Upper lobe of left lung (tissue), 6 donors: ENCODE measurements around the gene BBS9. TPM values are rescaled to one million over a fixed set of nuclear protein-coding genes. Genes with fewer than 3 reads are reported as not detected.

ENCODE experiments used
- ATAC-seq, 2 donors: fragments of 200-7000 bp; cut with Tn5 transposase; one replicate each; pipeline ENCODE4 v1.9.1; 2022; ENCODE audit warnings: mild to moderate bottlenecking in 2 of 2, moderate library complexity in 2 of 2; ENCODE audit not compliant: low FRiP score in 2 of 2
- DNase-seq, 2 donors: peaks; one replicate each; pipeline ENCODE4 v3.0.0-alpha.2; 2019 to 2020
- H3K27ac ChIP-seq, 4 donors: fragments of 200-600 bp; sonication (generic); one replicate each; pipeline ENCODE4 v1.5.1; 2016 to 2019
- H3K27me3 ChIP-seq, 4 donors: fragments of 200-600 bp; sonication (generic); one replicate each; pipeline ENCODE4 v1.5.1; 2017 to 2019
- H3K36me3 ChIP-seq, 4 donors: fragments of 200-600 bp; sonication (generic); one replicate each; pipeline ENCODE4 v1.5.1; 2016 to 2019
- H3K4me1 ChIP-seq, 4 donors: fragments of 200-600 bp; sonication (generic); one replicate each; pipeline ENCODE4 v1.5.1; 2018 to 2019
- H3K4me3 ChIP-seq, 4 donors: fragments of 200-600 bp; sonication (generic); one replicate each; pipeline ENCODE4 v1.5.1; 2017 to 2019; ENCODE audit warnings: mild to moderate bottlenecking in 2 of 4, moderate library complexity in 1 of 4
- H3K9me3 ChIP-seq, 4 donors: fragments of 200-600 bp; sonication (generic); one replicate each; pipeline ENCODE4 v1.5.1; 2018 to 2019
- CTCF ChIP-seq, 6 experiments: fragments of 450-650 bp in 4 of 6; fragments of 200-600 bp in 2 of 6; sonication (generic) in 2 of 6; IDR thresholded peaks; one replicate each; pipeline ENCODE4 v1.5.1; 2016 to 2019; ENCODE audit warnings: antibody characterized with exemption in 6 of 6
- EP300 ChIP-seq, 4 donors: sonication (generic); formaldehyde crosslinking; IDR thresholded peaks; one replicate each; pipeline ENCODE4 v1.5.1; 2017; ENCODE audit warnings: antibody characterized with exemption in 4 of 4, control low read depth in 2 of 4
- POLR2A ChIP-seq, 4 donors: fragments of 450-650 bp; IDR thresholded peaks; one replicate each; pipeline ENCODE4 v1.5.1; 2016 to 2017; ENCODE audit warnings: antibody characterized with exemption in 4 of 4, mild to moderate bottlenecking in 2 of 4
- POLR2AphosphoS5 ChIP-seq, 2 donors: sonication (generic); formaldehyde crosslinking; IDR thresholded peaks; one replicate each; pipeline ENCODE4 v1.5.1; 2017; ENCODE audit warnings: antibody characterized with exemption in 2 of 2
- WGBS, 2 donors: methylation state at CpG; one replicate each; pipeline ENCODE4 v1.1.5; 2017 to 2018; 5-methylcytosine and 5-hydroxymethylcytosine counted together
- total RNA-seq, 6 donors: library from RNA; depleted of rRNA in 4 of 6; stranded (reverse); fragments of >200 nt in 4 of 6; gene quantifications; one replicate each; pipeline versions ENCODE4 v1.1.0 to v1.2.1, GENCODE V29; 2016 to 2021
- donor health status: DM: no; HTN: no; CAD: no; lungs with moderate emphysema.
- donor health status: DM: no; HTN: yes; CAD: no; lungs with severe emphysema.

BBS9 gene
- total RNA-seq, 6 donors from 2014 or later = 14.5 to 72.3 (median 20.6) TPM

DNA sequence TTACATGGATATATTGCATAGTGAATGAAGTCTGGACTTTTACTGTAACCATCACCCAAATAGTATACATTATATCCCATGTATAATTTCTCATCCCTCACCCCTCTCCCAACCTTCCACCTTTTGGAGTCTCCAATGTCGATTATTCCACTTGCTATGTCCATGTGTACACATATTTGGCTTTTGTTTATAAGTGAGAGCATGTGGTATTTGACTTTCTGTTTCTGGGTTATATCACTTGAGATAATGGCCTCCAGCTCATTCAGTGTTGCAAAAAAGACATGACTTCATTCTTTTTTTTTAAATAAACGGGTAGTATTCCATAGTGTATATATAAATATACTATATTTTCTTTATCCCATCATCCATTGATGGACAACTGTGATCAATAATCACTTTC is 487.4 kb downstream of the BBS9 start:
- ATAC-seq (no peak), DNase-seq (no peak)
- TF ChIP-seq CTCF (IDR thresholded peaks at IDR 0.05) (no peak), POLR2AphosphoS5 (IDR thresholded peaks at IDR 0.05) (no peak), POLR2A (IDR thresholded peaks at IDR 0.05) (no peak), EP300 (IDR thresholded peaks at IDR 0.05) (no peak)
- Histone ChIP-seq H3K36me3 (no peaks in the 10 kb centered on the region), H3K9me3 (no peaks in the 10 kb centered on the region), H3K27me3 (no peaks in the 10 kb centered on the region), H3K4me3 (no peak overlapping the region), H3K27ac (no peak overlapping the region), H3K4me1 (no peaks in the 10 kb centered on the region)
- WGBS, 2 donors = 82 to 84% methylated on average over 2 of the region's 2 CpGs

- Histone ChIP-seq H3K27me3 (no peaks in the 10 kb centered on the region), H3K4me3 (no peak overlapping the region), H3K9me3 (no peaks in the 10 kb centered on the region), H3K27ac (no peak overlapping the region), H3K4me1 (no peaks in the 10 kb centered on the region), H3K36me3 (no peaks in the 10 kb centered on the region)
- no peak for ATAC-seq
- no peak for DNase-seq
- WGBS, 2 donors = 92 to 96% methylated on average over 2 of the region's 2 CpGs
- no peak for TF ChIP-seq POLR2A (IDR thresholded peaks at IDR 0.05)
- no peak for TF ChIP-seq POLR2AphosphoS5 (IDR thresholded peaks at IDR 0.05)
Measured at GRCh38 chr7:33619264-33619663, 489.9 kb downstream of the BBS9 start.

GRCh38 chr7:33623267-33623666 is 493.9 kb downstream of the BBS9 start:
- WGBS, 2 donors = 61 to 68% methylated on average over 1 of the region's 1 CpG
- DNase-seq (no peak), ATAC-seq (no peak)
- no peaks in the 10 kb centered on the region for H3K4me1 ChIP-seq
- no peak overlapping the region for H3K27ac ChIP-seq
- H3K36me3 ChIP-seq = no peaks in the 10 kb centered on the region
- H3K27me3 ChIP-seq = no peaks in the 10 kb centered on the region
- H3K9me3 ChIP-seq = peaks cover 0 to 7% (median 0%) of the 10 kb centered on the region in 4 donors
- TF ChIP-seq POLR2A (IDR thresholded peaks at IDR 0.05) (no peak), POLR2AphosphoS5 (IDR thresholded peaks at IDR 0.05) (no peak), EP300 (IDR thresholded peaks at IDR 0.05) (no peak), CTCF (IDR thresholded peaks at IDR 0.05) (no peak)
- H3K4me3 ChIP-seq = no peak overlapping the region

- Histone ChIP-seq H3K36me3 (no peaks in the 10 kb centered on the region), H3K9me3 (peaks cover 0 to 7% (median 0%) of the 10 kb centered on the region in 4 donors), H3K27ac (no peak overlapping the region), H3K4me3 (no peak overlapping the region), H3K27me3 (no peaks in the 10 kb centered on the region), H3K4me1 (no peaks in the 10 kb centered on the region)
- DNase-seq = no peak
- ATAC-seq = no peak
- TF ChIP-seq EP300 (IDR thresholded peaks at IDR 0.05) = no peak
- no peak for TF ChIP-seq CTCF (IDR thresholded peaks at IDR 0.05)
- TF ChIP-seq POLR2A (IDR thresholded peaks at IDR 0.05) = no peak
- TF ChIP-seq POLR2AphosphoS5 (IDR thresholded peaks at IDR 0.05) = no peak
Measured at GRCh38 chr7:33624215-33624614, 494.9 kb downstream of the BBS9 start.

DNA sequence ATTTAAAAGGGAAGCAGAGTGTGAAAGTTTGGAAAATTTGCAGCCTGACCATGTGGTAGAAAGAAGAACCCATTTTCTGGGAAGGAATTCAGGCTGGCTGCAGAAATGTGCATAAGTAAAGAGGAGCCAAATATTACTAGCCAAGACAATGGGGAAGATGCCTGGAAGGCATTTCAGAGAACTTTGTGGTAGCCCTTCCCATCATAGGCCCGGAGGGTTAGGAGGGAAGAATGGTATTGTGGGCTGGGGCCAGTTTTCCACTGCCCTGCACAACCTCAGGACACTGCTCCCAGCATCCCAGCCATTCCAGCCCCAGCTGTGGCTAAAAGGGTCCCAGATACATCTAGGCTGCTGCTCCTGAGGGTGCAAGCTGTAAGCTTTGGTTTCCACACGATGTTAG is 497.5 kb downstream of the BBS9 start:
- no peak overlapping the region for H3K4me3 ChIP-seq
- 93 to 100% methylated on average over 1 to 2 of the region's 2 CpGs for WGBS, 2 donors
- no peaks in the 10 kb centered on the region for H3K4me1 ChIP-seq
- no peaks in the 10 kb centered on the region for H3K27me3 ChIP-seq
- no peak for ATAC-seq
- H3K27ac ChIP-seq = no peak overlapping the region
- peaks cover 0 to 7% (median 0%) of the 10 kb centered on the region in 4 donors for H3K9me3 ChIP-seq
- TF ChIP-seq EP300 (IDR thresholded peaks at IDR 0.05) (no peak), POLR2A (IDR thresholded peaks at IDR 0.05) (no peak), POLR2AphosphoS5 (IDR thresholded peaks at IDR 0.05) (no peak), CTCF (IDR thresholded peaks at IDR 0.05) (no peak)
- no peak for DNase-seq
- no peaks in the 10 kb centered on the region for H3K36me3 ChIP-seq
